NCI-H128 (cell line): ENCODE data around the gene PA2G4.
A peak's percentile ranks its signal among the peaks of the same experiment; 100 is the strongest.
"Not testable (repeated sequence)": the region's sequence is repeated elsewhere in the genome, so short reads cannot be mapped to it uniquely, and the experiment has no call there.

ENCODE experiments used
- DNase-seq: peaks from one replicate; lab custom pipeline; 2025; ENCODE audit not compliant: unreplicated experiment; lab: John Stamatoyannopoulos, UW

Gene PA2G4

GRCh38 chr12:56104109-56104814 is at the start of gene PA2G4:
TSS of gene PA2G4 (plus strand) at chr12:56104559. CDS start at chr12:56104738, 179 bp downstream.
- peak; percentile 98 for DNase-seq

GRCh38 chr12:56059964-56060363 is 44.4 kb upstream of the PA2G4 start:
- not testable (repeated sequence) for DNase-seq

GRCh38 chr12:56061982-56062381 is 42.4 kb upstream of the PA2G4 start:
- no peak for DNase-seq

- no peak for DNase-seq
Measured at GRCh38 chr12:56062996-56063395, 41.4 kb upstream of the PA2G4 start.

GRCh38 chr12:56071648-56072047 is 32.7 kb upstream of the PA2G4 start:
- DNase-seq = no peak

- DNase-seq = no peak
Measured at GRCh38 chr12:56074396-56074795, 30.0 kb upstream of the PA2G4 start.

GRCh38 chr12:56077966-56078365 is 26.4 kb upstream of the PA2G4 start:
- DNase-seq = not testable (repeated sequence)

- no peak for DNase-seq
Measured at GRCh38 chr12:56078427-56078826, 25.9 kb upstream of the PA2G4 start.

GRCh38 chr12:56078931-56079722 is 25.2 kb upstream of the PA2G4 start:
- no peak for DNase-seq

GRCh38 chr12:56079723-56080555 is 24.4 kb upstream of the PA2G4 start, which contains the start of gene ERBB3:
TSS of gene ERBB3 (plus strand) at chr12:56080165. CDS start at chr12:56080301, 136 bp downstream.
- peak; percentile 65 for DNase-seq

- no peak for DNase-seq
Measured at GRCh38 chr12:56080556-56081138, 23.7 kb upstream of the PA2G4 start.

- no peak for DNase-seq
Measured at GRCh38 chr12:56081393-56082347, 22.7 kb upstream of the PA2G4 start.

- no peak for DNase-seq
Measured at GRCh38 chr12:56082382-56082781, 22.0 kb upstream of the PA2G4 start.

GRCh38 chr12:56082967-56083366 is 21.4 kb upstream of the PA2G4 start:
- DNase-seq = no peak

- no peak for DNase-seq
Measured at GRCh38 chr12:56084958-56085543, 19.3 kb upstream of the PA2G4 start.

GRCh38 chr12:56086096-56086495 is 18.3 kb upstream of the PA2G4 start:
- no peak for DNase-seq

GRCh38 chr12:56086608-56087007 is 17.8 kb upstream of the PA2G4 start:
- no peak for DNase-seq

GRCh38 chr12:56087220-56087619 is 17.1 kb upstream of the PA2G4 start:
- DNase-seq = no peak

- DNase-seq = no peak
Measured at GRCh38 chr12:56097738-56098137, 6.6 kb upstream of the PA2G4 start.
